HG02981 (cell line): ENCODE results near the gene CCDC57.
"Not testable (repeated sequence)": the region's sequence is repeated elsewhere in the genome, so short reads cannot be mapped to it uniquely, and the experiment has no call there.

ENCODE experiments used
- ATAC-seq: cut with Tn5 transposase; IDR thresholded peaks from one replicate; pipeline ENCODE4 v1.9.1; 2021; ENCODE audit warnings: mild to moderate bottlenecking, moderate library complexity; ENCODE audit not compliant: unreplicated experiment

CCDC57 gene

DNA sequence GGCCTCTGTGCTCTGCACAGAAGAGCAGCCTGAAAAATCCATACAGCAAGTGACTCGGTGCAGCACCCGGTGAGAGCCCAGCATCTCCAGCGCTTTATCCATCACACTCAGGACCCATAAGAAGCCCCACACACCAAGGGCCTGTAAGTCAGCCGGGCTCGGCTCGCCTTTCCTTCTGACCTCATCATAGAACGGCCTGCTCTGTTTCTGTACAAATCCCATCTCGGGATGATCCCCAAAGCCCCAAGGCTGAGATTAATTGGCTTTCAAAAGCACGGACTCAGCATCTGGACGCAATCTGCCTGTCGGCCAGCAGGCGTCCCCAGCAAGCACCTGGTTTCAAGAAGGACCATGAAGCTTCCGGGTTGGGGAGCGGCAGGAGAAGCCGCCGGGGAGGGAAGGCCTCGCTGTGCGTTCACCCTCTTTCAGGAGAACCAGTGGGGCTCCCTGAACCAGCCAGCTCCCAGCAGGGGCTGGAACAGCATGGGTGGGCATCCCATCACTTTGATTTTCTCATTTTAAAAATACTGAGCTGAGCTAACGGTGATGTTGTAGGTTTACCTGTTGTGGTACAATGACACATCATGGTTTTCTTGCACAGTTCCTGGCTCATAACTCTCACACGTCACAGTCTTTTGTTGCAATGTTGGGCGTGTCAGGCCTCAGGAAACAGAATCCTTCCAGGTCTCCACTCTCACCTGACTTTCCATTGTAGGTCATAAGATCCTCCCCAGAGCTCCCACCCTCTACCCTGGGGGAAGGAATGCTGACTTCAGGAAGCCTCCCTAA is 6.7 kb downstream of the CCDC57 start:
- ATAC-seq = peak; percentile 82

DNA sequence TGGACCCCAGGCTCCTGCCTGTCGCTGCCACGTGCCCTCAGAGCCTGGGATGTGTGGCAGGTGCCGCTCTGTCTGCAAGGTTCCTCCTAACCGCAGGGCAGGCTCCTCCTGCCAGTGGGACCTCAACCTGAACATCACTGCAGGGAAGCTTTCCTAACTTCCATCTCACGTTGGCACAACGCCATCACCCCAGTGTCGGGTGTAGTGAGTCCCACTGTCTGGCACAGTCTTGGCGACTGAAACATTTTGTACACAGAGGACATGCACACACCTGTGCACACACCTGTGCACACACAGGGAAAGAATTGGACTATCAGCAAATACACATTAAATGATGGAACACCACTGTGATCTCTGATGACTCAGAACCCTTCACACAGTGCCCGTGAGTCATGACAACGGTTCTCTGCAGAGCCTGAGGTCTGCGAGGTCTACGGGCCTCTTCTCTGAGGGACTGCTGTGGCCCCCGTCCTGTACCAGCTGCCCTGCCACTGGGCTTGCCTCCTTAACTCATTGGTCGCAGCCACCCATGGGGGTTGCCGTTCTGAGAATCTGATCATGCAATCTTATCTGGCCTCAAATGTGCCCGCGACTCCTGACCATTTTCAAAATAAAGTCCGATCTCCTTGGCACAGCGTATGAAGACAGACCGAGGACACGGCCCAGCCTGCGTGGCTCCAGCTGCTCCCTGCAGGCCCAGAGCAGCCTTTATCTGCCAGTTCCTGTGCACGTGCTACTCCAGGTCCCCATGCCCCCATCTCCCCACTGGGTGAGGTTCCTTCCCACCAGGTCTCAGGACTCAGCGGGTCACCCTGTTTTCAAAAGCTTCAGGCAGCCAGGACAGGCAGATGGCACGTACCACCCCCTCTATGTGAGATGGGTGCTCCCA is 7.6 kb downstream of the CCDC57 start:
- ATAC-seq = no peak

DNA sequence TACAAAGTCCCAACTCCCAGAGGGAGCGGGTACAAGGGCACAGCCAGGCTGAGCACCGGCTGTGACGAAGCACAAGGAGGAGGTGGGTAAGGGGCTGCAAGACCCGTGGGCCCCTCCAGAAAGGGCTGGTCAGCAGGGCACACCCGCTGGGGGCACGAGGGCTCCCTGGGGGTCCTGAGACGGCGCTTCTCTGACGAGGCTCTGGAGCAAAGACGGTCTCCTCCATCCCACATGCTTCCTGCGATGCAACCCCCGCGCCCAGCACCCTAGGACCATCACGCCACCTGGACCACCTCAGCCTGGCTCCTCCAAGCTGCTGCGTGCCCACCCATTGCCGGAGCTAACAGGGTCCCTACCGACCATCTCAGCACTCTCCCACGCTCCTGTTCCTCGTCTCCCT is 8.7 kb downstream of the CCDC57 start:
- ATAC-seq = no peak

- no peak for ATAC-seq
These were observed 9.7 kb downstream of the CCDC57 start for GRCh38 chr17:82202981-82203380.

GRCh38 chr17:82201498-82201910 is 11.1 kb downstream of the CCDC57 start:
- ATAC-seq = no peak

GRCh38 chr17:82200743-82201497 is 11.7 kb downstream of the CCDC57 start:
- ATAC-seq = no peak

DNA sequence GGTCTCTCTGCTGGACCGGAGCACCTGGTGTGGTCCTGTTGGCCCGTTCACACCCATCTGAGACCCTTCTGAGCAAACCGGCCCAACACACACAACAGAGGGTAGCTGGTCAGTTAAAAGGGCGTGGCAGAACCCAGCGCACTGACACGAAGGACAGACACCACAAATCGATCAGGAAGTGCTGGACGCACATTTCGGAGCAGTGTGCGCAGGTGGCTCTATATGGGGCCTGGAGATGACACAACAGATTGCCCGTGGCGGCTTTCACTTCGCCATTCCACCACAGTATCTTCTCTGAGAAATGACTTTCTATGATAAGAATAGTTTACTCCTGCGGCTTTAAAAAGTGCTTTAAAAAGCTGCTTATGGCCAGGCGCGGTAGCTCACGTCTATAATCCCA is 12.5 kb downstream of the CCDC57 start:
- ATAC-seq = no peak

GRCh38 chr17:82199496-82199895 is 13.1 kb downstream of the CCDC57 start:
- ATAC-seq = no peak

GRCh38 chr17:82198092-82198491 is 14.6 kb downstream of the CCDC57 start:
- no peak for ATAC-seq

DNA sequence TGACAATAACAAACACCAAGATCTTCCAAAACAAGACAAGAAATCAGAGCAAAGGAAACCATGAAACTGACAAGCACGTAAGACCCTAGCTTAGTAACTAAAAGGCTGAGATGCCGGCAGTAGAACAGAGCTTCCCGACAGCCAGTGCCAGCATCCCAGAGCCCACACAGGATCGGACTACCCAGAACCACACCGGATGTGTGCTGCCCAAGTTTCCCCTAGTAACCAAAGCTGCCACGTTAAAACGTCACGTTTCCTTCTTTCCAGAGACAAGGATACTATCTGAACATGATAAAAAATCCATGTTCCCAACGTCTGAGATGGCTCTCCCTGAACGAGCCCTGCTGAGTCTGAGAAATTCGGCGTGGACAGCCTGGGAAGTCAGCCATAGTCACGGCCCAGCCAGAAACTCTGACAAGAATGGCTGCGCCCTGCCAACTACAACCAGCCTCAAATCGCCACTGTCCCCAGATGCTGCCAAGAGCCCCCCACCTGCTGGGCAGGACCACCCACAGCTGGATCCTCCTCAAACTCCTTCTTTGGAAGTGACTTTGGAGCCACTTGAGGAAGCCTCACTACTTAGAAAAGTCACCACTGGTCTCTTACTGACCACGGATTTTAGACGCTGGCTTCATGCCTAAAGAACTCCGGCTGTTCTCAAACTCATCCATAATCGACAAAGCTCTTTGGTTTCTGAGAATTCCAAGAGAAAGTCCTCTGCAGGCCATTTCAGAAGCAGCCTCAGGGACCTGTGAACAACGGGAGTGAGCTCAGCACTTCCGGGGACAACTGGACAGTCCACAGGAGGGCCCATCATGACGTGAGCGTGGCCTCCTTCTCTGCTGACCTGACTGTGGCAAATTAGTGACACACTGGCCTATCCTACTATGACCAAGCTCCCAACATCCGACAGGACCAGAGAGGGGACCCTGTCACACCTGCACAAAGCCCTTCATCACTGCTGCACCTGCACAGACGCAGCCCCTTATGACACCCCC is 16.7 kb downstream of the CCDC57 start:
- ATAC-seq = no peak

GRCh38 chr17:82194765-82195164 is 17.9 kb downstream of the CCDC57 start:
- ATAC-seq = no peak

GRCh38 chr17:82193520-82194220 is 19.0 kb downstream of the CCDC57 start:
- no peak for ATAC-seq

DNA sequence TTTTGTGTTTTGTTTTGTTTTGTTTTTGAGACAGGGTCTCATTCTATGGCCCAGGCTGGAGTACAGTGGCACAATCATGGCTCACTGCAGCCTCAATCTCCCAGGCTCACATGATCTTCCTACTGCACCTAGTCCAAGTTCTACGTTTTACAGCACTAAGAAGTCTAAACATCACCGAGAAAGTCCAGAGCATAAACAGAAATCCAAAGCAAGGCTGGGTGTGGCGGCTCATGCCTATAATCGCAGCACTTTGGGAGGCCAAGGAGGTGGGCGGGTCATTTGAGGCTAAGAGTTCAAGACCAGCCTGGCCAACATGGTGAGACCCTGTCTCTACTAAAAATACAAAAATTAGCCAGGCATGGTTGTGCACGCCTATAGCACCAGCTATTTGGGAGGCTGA is 19.6 kb downstream of the CCDC57 start:
- ATAC-seq = not testable (repeated sequence)

- ATAC-seq = no peak
These were observed 24.4 kb downstream of the CCDC57 start for GRCh38 chr17:82188001-82188961.

GRCh38 chr17:82187500-82187899 is 25.1 kb downstream of the CCDC57 start:
- no peak for ATAC-seq

DNA sequence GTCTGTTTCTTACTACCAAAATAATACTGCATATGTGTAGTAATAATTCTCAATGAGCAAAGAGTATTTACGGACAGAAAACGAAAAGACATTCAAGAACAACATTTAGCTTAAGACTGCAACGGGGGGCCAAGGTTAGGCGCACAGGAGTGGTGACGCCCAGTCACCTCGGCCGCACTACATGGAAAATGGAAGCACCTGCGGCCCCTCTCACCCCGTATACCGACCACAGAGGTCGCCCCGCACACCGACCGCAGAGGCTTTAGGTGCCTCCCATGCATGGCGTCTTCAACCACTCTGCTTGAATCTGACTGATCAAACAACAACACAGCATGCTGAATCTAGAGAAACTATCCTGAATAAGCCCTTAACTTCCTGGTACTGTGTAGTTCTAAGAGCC is 26.4 kb downstream of the CCDC57 start:
- ATAC-seq = no peak

GRCh38 chr17:82184761-82185160 is 27.9 kb downstream of the CCDC57 start:
- no peak for ATAC-seq

GRCh38 chr17:82180776-82181528 is 31.7 kb downstream of the CCDC57 start:
- ATAC-seq = no peak
